H1 (cell line): ENCODE results near the gene CDC26. TPM values are rescaled to one million over a fixed set of nuclear protein-coding genes. Genes with fewer than 3 reads are reported as not detected.

Experiments used
- CTCF ChIA-PET: fragments of 300-600 bp; sonication (Branson Sonifier 250); formaldehyde crosslinking; loops from one replicate; lab custom pipeline; 2021; ENCODE audit not compliant: partially characterized antibody; lab: Charles Lee
- POLR2A ChIA-PET: fragments of 300-600 bp; sonication (Branson Sonifier 250); formaldehyde crosslinking; loops from one replicate; lab custom pipeline; 2021; ENCODE audit warnings: inconsistent platforms; ENCODE audit not compliant: partially characterized antibody; lab: Charles Lee
- DNase-seq, 2 experiments: peaks; one replicate each; pipeline versions ENCODE4 v3.0.0 to v3.0.0-alpha.2; 2010 to 2022; ENCODE audit warnings: low spot score in 2 of 2, low read depth in 1 of 2, mixed read lengths in 1 of 2
- FAIRE-seq: peaks from 2 replicates; lab custom pipeline; 2011; peaks lifted over from hg19 to GRCh38; lab: Jason Lieb, UNC
- H2AFZ ChIP-seq: 2 replicates; pipeline ENCODE4 v1.8.1; 2012; ENCODE audit warnings: low read length, inconsistent platforms
- H2AK5ac ChIP-seq: 2 replicates; pipeline ENCODE4 v1.6.1; 2013; ENCODE audit warnings: low read depth, low read length
- H2BK120ac ChIP-seq: replicated peaks from 2 replicates; pipeline ENCODE3; 2013; ENCODE audit warnings: low read depth, low read length, inconsistent platforms
- H2BK12ac ChIP-seq: 2 replicates; pipeline ENCODE4 v1.6.1; 2013; ENCODE audit warnings: low read depth, low read length
- H2BK15ac ChIP-seq: 2 replicates; pipeline ENCODE4 v1.6.1; 2013; ENCODE audit warnings: low read length
- H2BK20ac ChIP-seq: 2 replicates; pipeline ENCODE4 v1.6.1; 2013; ENCODE audit warnings: low read length
- H2BK5ac ChIP-seq: 2 replicates; pipeline ENCODE4 v1.6.1; 2013; ENCODE audit warnings: low read depth, low read length
- H3K14ac ChIP-seq: 2 replicates; pipeline ENCODE4 v1.6.1; 2013; ENCODE audit warnings: inconsistent platforms; ENCODE audit not compliant: insufficient read length
- H3K18ac ChIP-seq: 2 replicates; pipeline ENCODE4 v1.6.1; 2013; ENCODE audit warnings: low read length; ENCODE audit errors: extremely low read depth
- H3K23ac ChIP-seq: 2 replicates; pipeline ENCODE4 v1.6.1; 2013; ENCODE audit warnings: inconsistent platforms; ENCODE audit not compliant: insufficient read length
- H3K23me2 ChIP-seq: 2 replicates; pipeline ENCODE4 v1.6.1; 2013; ENCODE audit warnings: low read depth, low read length
- H3K27ac ChIP-seq: 2 replicates; pipeline ENCODE4 v1.6.1; 2011; ENCODE audit warnings: low read depth, low read length, inconsistent platforms
- H3K27me3 ChIP-seq, 4 experiments: replicated peaks in 1 of 4; 1 replicate in 1 of 4; 2 replicates in 3 of 4; pipeline versions ENCODE4 v1.6.1 to v1.8.1; 2011 to 2013; ENCODE audit warnings: low read length in 3 of 4, mild to moderate bottlenecking in 3 of 4, inconsistent platforms in 2 of 4, mixed read lengths in 2 of 4, moderate library complexity in 1 of 4; ENCODE audit not compliant: control insufficient read depth in 3 of 4, insufficient read depth in 3 of 4; ENCODE audit errors: extremely low read depth in 1 of 4
- H3K36me3 ChIP-seq, 4 experiments: 2 replicates each; pipeline versions ENCODE4 v1.6.1 to v1.8.1; 2011 to 2013; ENCODE audit warnings: mild to moderate bottlenecking in 4 of 4, low read length in 3 of 4, moderate library complexity in 2 of 4, control low read depth in 1 of 4, inconsistent platforms in 1 of 4; ENCODE audit not compliant: insufficient read depth in 4 of 4, control insufficient read depth in 2 of 4
- H3K4ac ChIP-seq: replicated peaks from 2 replicates; pipeline ENCODE3; 2013; ENCODE audit warnings: low read length, low read depth, mixed read lengths, inconsistent platforms; ENCODE audit not compliant: insufficient read length
- H3K4me1 ChIP-seq, 4 experiments: replicated peaks in 1 of 4; 1 replicate in 1 of 4; 2 replicates in 3 of 4; pipeline versions ENCODE4 v1.6.1 to v1.8.1; 2011 to 2013; ENCODE audit warnings: low read length in 3 of 4, inconsistent platforms in 2 of 4, mixed read lengths in 1 of 4; ENCODE audit not compliant: insufficient read depth in 4 of 4, control insufficient read depth in 3 of 4
- H3K4me2 ChIP-seq, 2 experiments: 2 replicates each; pipeline versions ENCODE4 v1.6.1 to v1.8.1; 2011 to 2013; ENCODE audit warnings: low read depth in 2 of 2, low read length in 2 of 2, control low read depth in 1 of 2, inconsistent platforms in 1 of 2, mild to moderate bottlenecking in 1 of 2; ENCODE audit not compliant: insufficient read depth in 1 of 2
- H3K4me3 ChIP-seq, 4 experiments: fragments of 200-600, 300-600 bp in 1 of 4; sonication (generic), shearing (Covaris generic), sonication (Bioruptor Twin) in 1 of 4; 2 replicates each; pipeline versions ENCODE4 v1.5.1 to v1.8.1; 2011 to 2016; ENCODE audit warnings: low read length in 4 of 4, low read depth in 3 of 4, control low read depth in 2 of 4, inconsistent platforms in 2 of 4, mild to moderate bottlenecking in 2 of 4, mixed read lengths in 1 of 4, moderate library complexity in 1 of 4; ENCODE audit not compliant: insufficient read depth in 2 of 4; ENCODE audit errors: extremely low read depth in 1 of 4
- H3K56ac ChIP-seq: replicated peaks from 2 replicates; pipeline ENCODE3; 2013; ENCODE audit warnings: low read depth, mild to moderate bottlenecking, mixed read lengths, low read length, inconsistent platforms; ENCODE audit not compliant: insufficient read length
- H3K79me1 ChIP-seq: 2 replicates; pipeline ENCODE4 v1.6.1; 2013; ENCODE audit warnings: low read depth, low read length, control low read depth
- H3K79me2 ChIP-seq, 2 experiments: 2 replicates each; pipeline versions ENCODE4 v1.6.1 to v1.8.1; 2012 to 2013; ENCODE audit warnings: low read length in 2 of 2, mild to moderate bottlenecking in 2 of 2, inconsistent platforms in 1 of 2; ENCODE audit not compliant: insufficient read depth in 2 of 2, control insufficient read depth in 1 of 2
- H3K9ac ChIP-seq, 4 experiments: replicated peaks in 1 of 4; 1 replicate in 1 of 4; 2 replicates in 3 of 4; pipeline versions ENCODE4 v1.6.1 to v1.8.1; 2011 to 2013; ENCODE audit warnings: low read depth in 3 of 4, low read length in 3 of 4, control low read depth in 2 of 4, mild to moderate bottlenecking in 2 of 4, moderate library complexity in 2 of 4, inconsistent platforms in 1 of 4; ENCODE audit errors: extremely low read depth in 1 of 4
- H3K9me3 ChIP-seq, 2 experiments: 2 replicates each; pipeline versions ENCODE4 v1.6.1 to v1.8.1; 2012 to 2013; ENCODE audit warnings: mild to moderate bottlenecking in 2 of 2, moderate library complexity in 2 of 2, control low read depth in 1 of 2, inconsistent platforms in 1 of 2, low read depth in 1 of 2, low read length in 1 of 2, mixed read lengths in 1 of 2; ENCODE audit not compliant: insufficient read depth in 2 of 2
- H4K20me1 ChIP-seq, 2 experiments: replicated peaks in 1 of 2; 2 replicates each; pipeline versions ENCODE3 to v1.8.1; 2011 to 2013; ENCODE audit warnings: inconsistent platforms in 2 of 2, low read length in 2 of 2, mild to moderate bottlenecking in 1 of 2; ENCODE audit not compliant: insufficient read depth in 2 of 2, control insufficient read depth in 1 of 2
- H4K5ac ChIP-seq: 2 replicates; pipeline ENCODE4 v1.6.1; 2013; ENCODE audit warnings: low read length, low read depth, mixed read lengths, inconsistent platforms; ENCODE audit not compliant: insufficient read length
- H4K8ac ChIP-seq: 2 replicates; pipeline ENCODE4 v1.8.0; 2013; ENCODE audit warnings: mild to moderate bottlenecking, moderate library complexity, low read length, inconsistent platforms; ENCODE audit not compliant: insufficient read depth; ENCODE audit errors: extremely low read depth
- H4K91ac ChIP-seq: replicated peaks from 2 replicates; pipeline ENCODE3; 2013; ENCODE audit warnings: low read length, mixed read lengths, inconsistent platforms; ENCODE audit not compliant: insufficient read length
- CBX5 ChIP-seq: fragments of 300-800, 300-1000 bp; sonication (generic); IDR thresholded peaks from 2 replicates; pipeline ENCODE4 v1.7.1; 2016; ENCODE audit warnings: antibody characterized with exemption, low read length, low read depth
- GTF2F1 ChIP-seq: IDR thresholded peaks from 2 replicates; pipeline ENCODE4 v1.6.1; 2012; ENCODE audit warnings: low read depth, low read length, improper control_type of control experiment, borderline replicate concordance
- RXRA ChIP-seq: IDR thresholded peaks from 2 replicates; pipeline ENCODE4 v1.6.1; 2011; ENCODE audit warnings: low read depth, mild to moderate bottlenecking, low read length, moderate library complexity; ENCODE audit not compliant: insufficient read depth
- SAP30 ChIP-seq: fragments of 300-600 bp; sonication (generic); IDR thresholded peaks from 2 replicates; pipeline ENCODE4 v1.7.1; 2012; ENCODE audit warnings: low read length, moderate library complexity, mild to moderate bottlenecking, inconsistent platforms; ENCODE audit not compliant: insufficient read depth, insufficient replicate concordance
- SP1 ChIP-seq: IDR thresholded peaks from 2 replicates; pipeline ENCODE4 v1.6.1; 2011; ENCODE audit warnings: low read depth, low read length
- SRF ChIP-seq: IDR thresholded peaks from 2 replicates; pipeline ENCODE4 v1.6.1; 2011; ENCODE audit warnings: mild to moderate bottlenecking, low read depth, low read length, moderate library complexity
- whole genome bisulfite sequencing, 2 experiments: shearing (Covaris generic) in 1 of 2; methylation state at CpG; one replicate each; pipeline versions ENCODE4 v1.1.6 to v1.1.7; 2013 to 2015; ENCODE audit warnings: low lambda C conversion rate in 2 of 2, mixed read lengths in 2 of 2, inconsistent platforms in 1 of 2, low coverage in 1 of 2, missing lambda C conversion rate in 1 of 2; ENCODE audit not compliant: insufficient replicate concordance in 2 of 2, insufficient coverage in 1 of 2, insufficient read length in 1 of 2; ENCODE audit errors: extremely low coverage in 1 of 2, missing lambda C conversion rate in 1 of 2; 5-methylcytosine and 5-hydroxymethylcytosine counted together
- polyA plus RNA-seq, 7 experiments: library from polyadenylated mRNA; depleted of rRNA in 3 of 7; stranded (reverse) in 5 of 7; unstranded in 2 of 7; fragments of >200 nt in 5 of 7; fragments of 200-250 nt in 2 of 7; gene quantifications; 1 replicate in 5 of 7; 2 replicates in 1 of 7; 4 replicates in 1 of 7; pipeline versions ENCODE4 v1.2.1 to v1.2.3, GENCODE V29; 2011 to 2013; ENCODE audit warnings: missing spikeins in 2 of 7, mixed read lengths in 2 of 7
- total RNA-seq: library from RNA; stranded (reverse); fragmentation: NEBNext Ultra II Directional; extraction: Animal tissue kit (Norgen Biotek cat#: 25700); gene quantifications from 2 replicates; pipeline ENCODE4 v1.2.1, GENCODE V29; 2021

The CDC26 gene
- total and polyA plus RNA-seq, 2 of the 8 experiments (the other 6 are each of a cell fraction or from before 2014, with no cell fraction given) = 31.5 to 41.9 TPM

DNA sequence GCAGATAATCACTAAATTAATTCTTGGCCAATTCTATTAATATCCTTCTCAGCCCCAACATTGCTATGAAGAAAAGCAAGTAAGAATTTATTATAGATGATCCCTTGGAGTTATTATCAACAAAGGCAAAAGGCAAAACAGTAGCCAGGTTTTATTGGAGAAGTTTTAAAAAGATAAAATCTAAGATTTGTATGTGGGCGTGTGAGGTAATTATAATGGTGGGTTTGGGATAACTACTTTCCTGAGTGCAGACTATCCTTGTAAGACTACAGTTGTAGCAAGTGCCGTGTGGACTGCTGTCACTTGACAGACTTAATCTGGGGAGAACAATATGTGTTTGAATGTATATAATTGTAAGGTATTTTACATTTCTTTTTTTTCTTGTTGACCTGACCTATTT, 30.8 kb downstream of the CDC26 start:
- ChIA-PET POLR2A (no interaction called here), CTCF (interaction anchor here (0.6 kb wide), 1 partner anchor 1587 kb away, joined by 3 read pairs; no protein-coding TSS in a partner anchor)
- no peaks in the 10 kb centered on the region for H3K9me3 ChIP-seq
- no peak overlapping the region for H2BK120ac ChIP-seq
- no peak overlapping the region for H2BK15ac ChIP-seq
- no peaks in the 10 kb centered on the region for H3K23me2 ChIP-seq
- no peak overlapping the region for H4K91ac ChIP-seq
- no peak overlapping the region for H2BK12ac ChIP-seq
- H3K4ac ChIP-seq = no peak overlapping the region
- H3K4me2 ChIP-seq = no peak overlapping the region
- DNase-seq = no peak
- no peaks in the 10 kb centered on the region for H3K27me3 ChIP-seq
- H3K23ac ChIP-seq = no peak overlapping the region
- H3K9ac ChIP-seq = no peak overlapping the region
- H2BK5ac ChIP-seq = no peak overlapping the region
- no peak overlapping the region for H4K5ac ChIP-seq
- no peaks in the 10 kb centered on the region for H3K4me1 ChIP-seq
- no peak overlapping the region for H2AFZ ChIP-seq
- H3K14ac ChIP-seq = no peak overlapping the region
- H4K8ac ChIP-seq = no peak overlapping the region
- H3K56ac ChIP-seq = no peak overlapping the region
- no peaks in the 10 kb centered on the region; a peak in 1 of 8 replicates for H3K36me3 ChIP-seq
- 88 to 100% methylated on average over 1 to 2 of the region's 2 CpGs for WGBS, 2 experiments
- no peak overlapping the region for H2BK20ac ChIP-seq
- no peak overlapping the region for H3K18ac ChIP-seq
- no peak overlapping the region for H2AK5ac ChIP-seq
- H3K79me2 ChIP-seq = no peaks in the 10 kb centered on the region
- H4K20me1 ChIP-seq = peaks cover 0 to 1% of the 10 kb centered on the region in 2 experiments
- FAIRE-seq = no peak
- no peak overlapping the region for H3K27ac ChIP-seq
- TF ChIP-seq SAP30 = no peak
- no peak for TF ChIP-seq SP1
- no peak for TF ChIP-seq GTF2F1
- no peak for TF ChIP-seq CBX5
- TF ChIP-seq SRF = no peak
- no peak for TF ChIP-seq RXRA
- H3K79me1 ChIP-seq = no peaks in the 10 kb centered on the region; the same call in 1 of the 2 replicates
- no peak overlapping the region for H3K4me3 ChIP-seq
